SJCRH30 (cell line): Measurements from ENCODE around the gene FGR. TPM values are rescaled to one million over a fixed set of nuclear protein-coding genes. Genes with fewer than 3 reads are reported as not detected.

ENCODE experiments used
- DNase-seq, 2 experiments: peaks; one replicate each; pipeline ENCODE4 v3.0.0-alpha.2; 2015 to 2020
- H3K27ac ChIP-seq: fragments of 250-450 bp; sonication (Bioruptor Pico); 2 replicates; pipeline ENCODE4 v1.5.1; 2020; ENCODE audit warnings: mild to moderate bottlenecking, moderate library complexity
- H3K27me3 ChIP-seq: fragments of 250-450 bp; sonication (Bioruptor Pico); 2 replicates; pipeline ENCODE4 v1.5.1; 2020; ENCODE audit warnings: mild to moderate bottlenecking, moderate library complexity
- H3K36me3 ChIP-seq: fragments of 250-450 bp; sonication (Bioruptor Pico); 2 replicates; pipeline ENCODE4 v1.5.1; 2020; ENCODE audit warnings: mild to moderate bottlenecking, moderate library complexity
- H3K4me1 ChIP-seq: fragments of 250-450 bp; sonication (Bioruptor Pico); 2 replicates; pipeline ENCODE4 v1.5.1; 2020; ENCODE audit warnings: mild to moderate bottlenecking, moderate library complexity
- H3K4me3 ChIP-seq: fragments of 250-450 bp; sonication (Bioruptor Pico); 2 replicates; pipeline ENCODE4 v1.5.1; 2020; ENCODE audit warnings: mild to moderate bottlenecking, moderate library complexity
- H3K9me3 ChIP-seq: fragments of 250-450 bp; sonication (Bioruptor Pico); replicated peaks from 2 replicates; pipeline ENCODE4 v1.5.1; 2020; ENCODE audit warnings: mild to moderate bottlenecking, moderate library complexity
- total RNA-seq: library from RNA; depleted of rRNA; stranded (reverse); fragments of >200 nt; shearing (Covaris generic); gene quantifications from 2 replicates; pipeline ENCODE4 v1.2.3, GENCODE V29; 2014

The FGR gene
- total RNA-seq, 1 experiment from 2014 or later, result not detected

GRCh38 chr1:27598295-27598687 is 36.7 kb downstream of the FGR start:
- DNase-seq, result peak; percentile 78 to 79
- Histone ChIP-seq H3K36me3 (peaks cover 10% of the 10 kb centered on the region; the same call in 1 of the 2 replicates), H3K27ac (no peak overlapping the region; the same call in 1 of the 2 replicates), H3K4me3 (no peak overlapping the region), H3K27me3 (no peaks in the 10 kb centered on the region), H3K4me1 (peaks cover 80% of the 10 kb centered on the region), H3K9me3 (no peaks in the 10 kb centered on the region)

GRCh38 chr1:27597516-27598294 is 37.3 kb downstream of the FGR start:
- no peak overlapping the region for H3K27ac ChIP-seq
- H3K4me3 ChIP-seq, result no peak overlapping the region
- no peaks in the 10 kb centered on the region for H3K27me3 ChIP-seq
- peaks cover 86% of the 10 kb centered on the region for H3K4me1 ChIP-seq
- H3K36me3 ChIP-seq, result peaks cover 10% of the 10 kb centered on the region; the same call in 1 of the 2 replicates
- DNase-seq, result no peak
- no peaks in the 10 kb centered on the region for H3K9me3 ChIP-seq

- Histone ChIP-seq H3K9me3 (no peaks in the 10 kb centered on the region), H3K4me3 (no peak overlapping the region), H3K36me3 (peaks cover 10% of the 10 kb centered on the region; the same call in 1 of the 2 replicates), H3K27me3 (no peaks in the 10 kb centered on the region), H3K4me1 (peaks cover 93% of the 10 kb centered on the region), H3K27ac (no peak overlapping the region)
- no peak for DNase-seq
Observed at GRCh38 chr1:27596986-27597385, 38.0 kb downstream of the FGR start.

- no peak overlapping the region for H3K4me3 ChIP-seq
- H3K36me3 ChIP-seq, result peaks cover 17% of the 10 kb centered on the region
- peaks cover 97% of the 10 kb centered on the region for H3K4me1 ChIP-seq
- no peak for DNase-seq
- no peak overlapping the region for H3K27ac ChIP-seq
- no peaks in the 10 kb centered on the region for H3K27me3 ChIP-seq
- H3K9me3 ChIP-seq, result no peaks in the 10 kb centered on the region
Observed at GRCh38 chr1:27596261-27596660, 38.7 kb downstream of the FGR start.

GRCh38 chr1:27595597-27595996 is 39.4 kb downstream of the FGR start:
- no peaks in the 10 kb centered on the region for H3K27me3 ChIP-seq
- H3K4me1 ChIP-seq, result peaks cover 97% of the 10 kb centered on the region
- H3K36me3 ChIP-seq, result peaks cover 18% of the 10 kb centered on the region
- no peak overlapping the region for H3K4me3 ChIP-seq
- no peak overlapping the region for H3K27ac ChIP-seq
- no peak for DNase-seq
- no peaks in the 10 kb centered on the region for H3K9me3 ChIP-seq

GRCh38 chr1:27594564-27595510 is 40.1 kb downstream of the FGR start:
- H3K9me3 ChIP-seq, result no peaks in the 10 kb centered on the region
- peaks cover 26% of the 10 kb centered on the region for H3K36me3 ChIP-seq
- H3K27ac ChIP-seq, result no peak overlapping the region; the same call in 1 of the 2 replicates
- H3K4me1 ChIP-seq, result peaks cover 97% of the 10 kb centered on the region
- H3K27me3 ChIP-seq, result no peaks in the 10 kb centered on the region
- peak in 1 of 2 experiments; percentile 32 for DNase-seq
- H3K4me3 ChIP-seq, result no peak overlapping the region

- H3K27ac ChIP-seq, result peak overlapping the region; percentile 43; the same call in 1 of the 2 replicates
- H3K9me3 ChIP-seq, result no peaks in the 10 kb centered on the region
- no peak overlapping the region for H3K4me3 ChIP-seq
- H3K36me3 ChIP-seq, result peaks cover 33% of the 10 kb centered on the region
- DNase-seq, result peak in 1 of 2 experiments; percentile 41
- no peaks in the 10 kb centered on the region for H3K27me3 ChIP-seq
- H3K4me1 ChIP-seq, result peaks cover 93% of the 10 kb centered on the region
Observed at GRCh38 chr1:27593678-27594563, 41.1 kb downstream of the FGR start.

GRCh38 chr1:27592931-27593677 is 41.9 kb downstream of the FGR start:
- Histone ChIP-seq H3K27ac (peak overlapping the region; percentile 43; the same call in 1 of the 2 replicates), H3K36me3 (peaks cover 33% of the 10 kb centered on the region)

GRCh38 chr1:27592232-27592930 is 42.6 kb downstream of the FGR start:
- H3K4me3 ChIP-seq, result no peak overlapping the region
- H3K27me3 ChIP-seq, result no peaks in the 10 kb centered on the region
- no peaks in the 10 kb centered on the region for H3K9me3 ChIP-seq
- H3K27ac ChIP-seq, result peak overlapping the region; percentile 43; the same call in 1 of the 2 replicates
- DNase-seq, result no peak
- H3K36me3 ChIP-seq, result peaks cover 36% of the 10 kb centered on the region
- peaks cover 78% of the 10 kb centered on the region for H3K4me1 ChIP-seq

More at GRCh38 chr1:27592931-27593677, 41.9 kb downstream of the FGR start:
- Histone ChIP-seq H3K4me1 (peaks cover 85% of the 10 kb centered on the region), H3K9me3 (no peaks in the 10 kb centered on the region), H3K27me3 (no peaks in the 10 kb centered on the region), H3K4me3 (no peak overlapping the region)
- DNase-seq, result peak; percentile 86 to 91

- H3K27ac ChIP-seq, result no peak overlapping the region
- H3K36me3 ChIP-seq, result peaks cover 42% of the 10 kb centered on the region
- peaks cover 71% of the 10 kb centered on the region for H3K4me1 ChIP-seq
Observed at GRCh38 chr1:27591622-27592021, 43.4 kb downstream of the FGR start.

GRCh38 chr1:27590917-27591508 is 44.0 kb downstream of the FGR start:
- no peak overlapping the region for H3K27ac ChIP-seq
- H3K4me3 ChIP-seq, result no peak overlapping the region
- H3K9me3 ChIP-seq, result no peaks in the 10 kb centered on the region
- no peaks in the 10 kb centered on the region for H3K27me3 ChIP-seq
- peaks cover 67% of the 10 kb centered on the region for H3K4me1 ChIP-seq
- H3K36me3 ChIP-seq, result peaks cover 42% of the 10 kb centered on the region
- no peak for DNase-seq

More at GRCh38 chr1:27591622-27592021, 43.4 kb downstream of the FGR start:
- peak in 1 of 2 experiments; percentile 43 for DNase-seq
- no peaks in the 10 kb centered on the region for H3K9me3 ChIP-seq
- no peaks in the 10 kb centered on the region for H3K27me3 ChIP-seq
- H3K4me3 ChIP-seq, result no peak overlapping the region

GRCh38 chr1:27589841-27590426 is 45.1 kb downstream of the FGR start:
- peaks cover 41% of the 10 kb centered on the region for H3K36me3 ChIP-seq
- H3K9me3 ChIP-seq, result no peaks in the 10 kb centered on the region
- no peak overlapping the region for H3K4me3 ChIP-seq
- H3K27ac ChIP-seq, result no peak overlapping the region
- no peaks in the 10 kb centered on the region for H3K27me3 ChIP-seq
- peak; percentile 68 to 70 for DNase-seq
- peaks cover 56% of the 10 kb centered on the region for H3K4me1 ChIP-seq
